ENCODE results near the gene THAP11. TPM values are rescaled to one million over a fixed set of nuclear protein-coding genes. Genes with fewer than 3 reads are reported as not detected.

Gene THAP11
- total and polyA plus RNA-seq, 2 experiments from 2014 or later, result 37.3 to 115 TPM

- Histone ChIP-seq H3K79me2 (replicated peaks; ENCODE audit: insufficient read depth) (peaks cover 28% of the 10 kb centered on the region), H3K4me2 (peak overlapping the region; percentile 77), H2AFZ (peak overlapping the region; percentile 67; the same call in 1 of the 2 replicates), H4K20me1 (replicated peaks; ENCODE audit: insufficient read depth) (peaks cover 8% of the 10 kb centered on the region), H3K27me3 (ENCODE audit: insufficient read depth) (no peaks in the 10 kb centered on the region), H3F3A (replicated peaks; ENCODE audit: low read depth) (peaks cover 25% of the 10 kb centered on the region), H3K4me1 (ENCODE audit: insufficient read depth) (peaks cover 29% of the 10 kb centered on the region), H3K9me2 (ENCODE audit: insufficient read depth) (no peaks in the 10 kb centered on the region), H3K27ac (ENCODE audit: low read depth) (peak overlapping the region; percentile 98), H3K36me3 (ENCODE audit: insufficient read depth) (no peaks in the 10 kb centered on the region), H3K4me3 (peak overlapping the region; percentile 91)
- peaks cover 40% of the 10 kb centered on the region for H3K4me1 Mint-ChIP-seq
- peak overlapping the region; percentile 98 for H3K27ac Mint-ChIP-seq
- H3K4me3 Mint-ChIP-seq, result peak overlapping the region; percentile 91
- ATAC-seq (peak; percentile 4), DNase-seq (ENCODE audit: low spot score) (peak; percentile 42)
- TF ChIP-seq EZH2phosphoT487 (IDR thresholded peaks at IDR 0.05; ENCODE audit: unreplicated experiment) (no peak), ETS1 (IDR thresholded peaks at IDR 0.05) (no peak), ZNF114 (CRISPR knock-in tag; IDR thresholded peaks at IDR 0.05) (no peak)
- no peaks in the 10 kb centered on the region for H3K9me3 Mint-ChIP-seq
- peaks cover 12% of the 10 kb centered on the region for H3K27me3 Mint-ChIP-seq (ENCODE audit: insufficient read depth, low read depth, poor library complexity)
- peaks cover 9% of the 10 kb centered on the region for H3K36me3 Mint-ChIP-seq (ENCODE audit: low read depth)
Measured at GRCh38 chr16:67841198-67841815, 813 bp upstream of the THAP11 start.

- no peak overlapping the region; the same call in 1 of the 2 replicates for H3K27ac ChIP-seq (ENCODE audit: low read depth)
- no peak overlapping the region; the same call in 1 of the 2 replicates for H2AFZ ChIP-seq
- H3K36me3 Mint-ChIP-seq (ENCODE audit: low read depth), result peaks cover 9% of the 10 kb centered on the region
- no peaks in the 10 kb centered on the region for H3K9me2 ChIP-seq (ENCODE audit: insufficient read depth)
- H3K36me3 ChIP-seq (ENCODE audit: insufficient read depth), result no peaks in the 10 kb centered on the region
- peak; percentile 69 for DNase-seq (ENCODE audit: low spot score)
- peaks cover 35% of the 10 kb centered on the region for H3K79me2 ChIP-seq (replicated peaks; ENCODE audit: insufficient read depth)
- TF ChIP-seq NANOG (IDR thresholded peaks at IDR 0.05; ENCODE audit: borderline replicate concordance) (no peak), CTCF (conservative IDR thresholded peaks at IDR 0.05; ENCODE audit: low read depth in 2 of 2) (peak; percentile 34 to 36), JUNB (IDR thresholded peaks at IDR 0.05; ENCODE audit: unreplicated experiment) (no peak)
- H3F3A ChIP-seq (replicated peaks; ENCODE audit: low read depth), result peaks cover 25% of the 10 kb centered on the region
- ATAC-seq, result peak; percentile 8
- H3K9me3 Mint-ChIP-seq, result no peaks in the 10 kb centered on the region
- H3K27ac Mint-ChIP-seq, result peak overlapping the region; percentile 78
- H3K4me1 Mint-ChIP-seq, result peaks cover 40% of the 10 kb centered on the region
- H3K4me1 ChIP-seq (ENCODE audit: insufficient read depth), result peaks cover 29% of the 10 kb centered on the region
- no peaks in the 10 kb centered on the region for H3K27me3 ChIP-seq (ENCODE audit: insufficient read depth)
- peak overlapping the region; percentile 87 for H3K4me2 ChIP-seq
- peak overlapping the region; percentile 80 for H3K4me3 Mint-ChIP-seq
- peaks cover 15% of the 10 kb centered on the region for H3K27me3 Mint-ChIP-seq (ENCODE audit: insufficient read depth, low read depth, poor library complexity)
- H3K4me3 ChIP-seq, result peak overlapping the region; percentile 91
- H4K20me1 ChIP-seq (replicated peaks; ENCODE audit: insufficient read depth), result peaks cover 14% of the 10 kb centered on the region
Measured at GRCh38 chr16:67842509-67843342, 606 bp downstream of the THAP11 start.
